Neural cell (in vitro differentiated cells): ENCODE data around the gene DIP2C. TPM values are rescaled to one million over a fixed set of nuclear protein-coding genes. Genes with fewer than 3 reads are reported as not detected.

ENCODE experiments used
- H2AFZ ChIP-seq: fragments of 200-600, 300-800 bp; sonication (generic), shearing (Covaris generic); 2 replicates; pipeline ENCODE4 v1.6.0; 2014; ENCODE audit warnings: low read depth, mild to moderate bottlenecking, antibody characterized with exemption, low read length, moderate library complexity
- H3F3A ChIP-seq: fragments of 200-600 bp; shearing (Covaris generic); 2 replicates; pipeline ENCODE4 v1.6.1; 2016; ENCODE audit warnings: mild to moderate bottlenecking, moderate library complexity, mixed read lengths, antibody characterized with exemption, low read length; ENCODE audit not compliant: insufficient read depth, poor library complexity, severe bottlenecking
- H3K27ac ChIP-seq: fragments of 200-600, 300-800 bp; sonication (generic), shearing (Covaris generic); 2 replicates; pipeline ENCODE4 v1.5.1; 2014; ENCODE audit warnings: mild to moderate bottlenecking, low read length, moderate library complexity
- H3K27me3 ChIP-seq: fragments of 300-800, 200-600 bp; sonication (generic), shearing (Covaris generic); 2 replicates; pipeline ENCODE4 v1.6.0; 2014; ENCODE audit warnings: mild to moderate bottlenecking, low read depth, low read length, moderate library complexity; ENCODE audit not compliant: insufficient read depth
- H3K36me3 ChIP-seq: fragments of 300-800, 200-600 bp; sonication (generic), shearing (Covaris generic); 2 replicates; pipeline ENCODE4 v1.5.1; 2014; ENCODE audit warnings: mild to moderate bottlenecking, antibody characterized with exemption, low read length, moderate library complexity; ENCODE audit not compliant: insufficient read depth
- H3K4me2 ChIP-seq: fragments of 300-800, 200-600 bp; sonication (generic), shearing (Covaris generic); 2 replicates; pipeline ENCODE4 v1.6.0; 2014; ENCODE audit warnings: mild to moderate bottlenecking, low read length
- H3K4me3 ChIP-seq: fragments of 300-800, 200-600 bp; sonication (generic), shearing (Covaris generic); 2 replicates; pipeline ENCODE4 v1.5.1; 2014; ENCODE audit warnings: mild to moderate bottlenecking, low read length, moderate library complexity
- H3K79me2 ChIP-seq: fragments of 200-600 bp; shearing (Covaris generic); replicated peaks from 2 replicates; pipeline ENCODE4 v1.6.0; 2014; ENCODE audit warnings: mild to moderate bottlenecking, low read length, moderate library complexity; ENCODE audit not compliant: insufficient read depth
- H3K9ac ChIP-seq: fragments of 300-800, 200-600 bp; sonication (generic), shearing (Covaris generic); 2 replicates; pipeline ENCODE4 v1.6.1; 2016; ENCODE audit warnings: mild to moderate bottlenecking, low read length, mixed read lengths
- H3K9me2 ChIP-seq: fragments of 200-600 bp; shearing (Covaris generic); 2 replicates; pipeline ENCODE4 v1.6.1; 2016; ENCODE audit warnings: mild to moderate bottlenecking, low read length, mixed read lengths; ENCODE audit not compliant: insufficient read depth
- H3K9me3 ChIP-seq: fragments of 200-600, 300-800 bp; sonication (generic), shearing (Covaris generic); 2 replicates; pipeline ENCODE4 v1.6.1; 2016; ENCODE audit warnings: mild to moderate bottlenecking, mixed run types, low read length, moderate library complexity, mixed read lengths
- H4K20me1 ChIP-seq: fragments of 200-600 bp; shearing (Covaris generic); 2 replicates; pipeline ENCODE4 v1.6.1; 2016; ENCODE audit warnings: mild to moderate bottlenecking, mixed run types; ENCODE audit not compliant: insufficient read depth
- CTCF ChIP-seq: fragments of 450-650 bp; IDR thresholded peaks from 2 replicates; pipeline ENCODE4 v1.5.1; 2014; ENCODE audit warnings: antibody characterized with exemption, mild to moderate bottlenecking, moderate library complexity; ENCODE audit not compliant: poor library complexity, severe bottlenecking
- EP300 ChIP-seq: fragments of 450-650 bp; conservative IDR thresholded peaks from 2 replicates; pipeline ENCODE4 v1.6.1; 2014; ENCODE audit warnings: antibody characterized with exemption, mild to moderate bottlenecking, moderate library complexity; ENCODE audit not compliant: poor library complexity, severe bottlenecking
- EZH2 ChIP-seq: fragments of 200-600, 300-800 bp; shearing (Covaris generic), sonication (generic); IDR thresholded peaks from 2 replicates; pipeline ENCODE4 v1.6.1; 2014; ENCODE audit warnings: antibody characterized with exemption, low read length, borderline replicate concordance, mild to moderate bottlenecking; ENCODE audit not compliant: insufficient read depth, poor library complexity, severe bottlenecking
- MXI1 ChIP-seq: fragments of 450-650 bp; conservative IDR thresholded peaks from 2 replicates; pipeline ENCODE4 v1.6.1; 2014; ENCODE audit warnings: antibody characterized with exemption, mild to moderate bottlenecking; ENCODE audit not compliant: poor library complexity, severe bottlenecking
- POLR2AphosphoS5 ChIP-seq: IDR thresholded peaks from 2 replicates; pipeline ENCODE4 v1.6.1; 2012
- RAD21 ChIP-seq: fragments of 450-650 bp; conservative IDR thresholded peaks from 2 replicates; pipeline ENCODE4 v1.6.1; 2014; ENCODE audit warnings: antibody characterized with exemption, mild to moderate bottlenecking, moderate library complexity
- REST ChIP-seq: IDR thresholded peaks from 2 replicates; pipeline ENCODE4 v1.6.1; 2012; ENCODE audit warnings: borderline replicate concordance
- SMC3 ChIP-seq: fragments of 450-650 bp; conservative IDR thresholded peaks from 2 replicates; pipeline ENCODE4 v1.6.1; 2014; ENCODE audit warnings: antibody characterized with exemption, mild to moderate bottlenecking, moderate library complexity; ENCODE audit not compliant: poor library complexity
- TAF1 ChIP-seq: IDR thresholded peaks from 2 replicates; pipeline ENCODE4 v1.6.1; 2012; ENCODE audit warnings: low read depth
- polyA plus RNA-seq: library from polyadenylated mRNA; depleted of rRNA; stranded (reverse); fragments of >200 nt; gene quantifications from 2 replicates; pipeline ENCODE4 v1.2.3, GENCODE V29; 2014

The DIP2C gene
- polyA plus RNA-seq, 1 donor from 2014 or later: 24.1 TPM

- Histone ChIP-seq H3K4me3 (no peak overlapping the region), H3F3A (no peaks in the 10 kb centered on the region), H4K20me1 (no peaks in the 10 kb centered on the region), H3K27ac (no peak overlapping the region), H3K9me2 (no peaks in the 10 kb centered on the region), H3K9ac (no peak overlapping the region), H3K79me2 (no peaks in the 10 kb centered on the region), H3K9me3 (peaks cover 3% of the 10 kb centered on the region), H3K36me3 (no peaks in the 10 kb centered on the region), H2AFZ (no peak overlapping the region), H3K4me2 (no peak overlapping the region), H3K27me3 (no peaks in the 10 kb centered on the region)
- TF ChIP-seq POLR2AphosphoS5 (no peak), CTCF (no peak), RAD21 (no peak), SMC3 (no peak), EZH2 (no peak), EP300 (no peak), MXI1 (no peak)
Measured at GRCh38 chr10:733086-733485, 43.6 kb upstream of the DIP2C start.

- no peak for TF ChIP-seq MXI1
- TF ChIP-seq EZH2: no peak
- no peak for TF ChIP-seq RAD21
- no peak for TF ChIP-seq SMC3
- no peak for TF ChIP-seq TAF1
- TF ChIP-seq EP300: no peak
- no peak for TF ChIP-seq CTCF
- TF ChIP-seq POLR2AphosphoS5: no peak
- no peak for TF ChIP-seq REST
- Histone ChIP-seq H3K4me2 (no peak overlapping the region), H3K9me2 (no peaks in the 10 kb centered on the region), H2AFZ (no peak overlapping the region), H3K9me3 (peaks cover 3% of the 10 kb centered on the region), H3K36me3 (no peaks in the 10 kb centered on the region), H3K4me3 (no peak overlapping the region), H3K9ac (no peak overlapping the region), H3F3A (no peaks in the 10 kb centered on the region), H3K27me3 (no peaks in the 10 kb centered on the region), H3K27ac (no peak overlapping the region), H3K79me2 (no peaks in the 10 kb centered on the region), H4K20me1 (no peaks in the 10 kb centered on the region)
Measured at GRCh38 chr10:729213-729612, 39.7 kb upstream of the DIP2C start.
